ENCODE results near the gene SPAG16. TPM values are rescaled to one million over a fixed set of nuclear protein-coding genes. Genes with fewer than 3 reads are reported as not detected.

Gene SPAG16
- polyA plus RNA-seq, 1 of the 3 experiments (the other 2 are of a cell fraction): 29.5 TPM

GRCh38 chr2:213253162-213253561 is 31.1 kb upstream of the SPAG16 start:
- no peak overlapping the region for H3K4me2 ChIP-seq
- H3K9me3 ChIP-seq: no peaks in the 10 kb centered on the region
- H3K9me2 ChIP-seq: no peaks in the 10 kb centered on the region
- H3F3A ChIP-seq (replicated peaks; ENCODE audit: insufficient read depth): no peaks in the 10 kb centered on the region
- WGBS (ENCODE audit: low lambda C conversion rate): 80% methylated on average over 4 of the region's 4 CpGs
- no peak overlapping the region for H3K27ac ChIP-seq (ENCODE audit: low read depth in 2 of 2, low read length in 1 of 2)
- ChIA-PET CTCF (interaction anchor here (1.8 kb wide), 1 partner anchor 681 kb away, joined by 6 read pairs; no protein-coding TSS in a partner anchor), POLR2A (no interaction called here)
- peaks cover 0 to 8% of the 10 kb centered on the region in 2 experiments; a peak in 2 of 4 replicates for H3K4me1 ChIP-seq (ENCODE audit: control insufficient read depth in 1 of 2, insufficient read depth in 2 of 2, low read depth in 1 of 2, low read length in 1 of 2)
- H3K4me3 ChIP-seq (ENCODE audit: low read depth in 2 of 2, low read length in 1 of 2): no peak overlapping the region
- H3K36me3 ChIP-seq (replicated peaks in 1 of 2; ENCODE audit: control insufficient read depth in 1 of 2, insufficient read depth in 2 of 2, low read length in 1 of 2): no peaks in the 10 kb centered on the region
- no peaks in the 10 kb centered on the region for H4K20me1 ChIP-seq (ENCODE audit: insufficient read depth)
- H3K9ac ChIP-seq: no peak overlapping the region
- DNase-seq: no peak
- TF ChIP-seq USF1 (IDR thresholded peaks at IDR 0.05; ENCODE audit: borderline replicate concordance, low read depth) (no peak), ELF1 (IDR thresholded peaks at IDR 0.05) (no peak), GATA2 (CRISPR knock-in tag; IDR thresholded peaks at IDR 0.05) (no peak), RCOR1 (IDR thresholded peaks at IDR 0.05; ENCODE audit: low read length) (no peak), MXI1 (IDR thresholded peaks at IDR 0.05; ENCODE audit: low read depth, low read length) (no peak), GABPA (IDR thresholded peaks at IDR 0.05; ENCODE audit: low read depth) (no peak), JUND (IDR thresholded peaks at IDR 0.05) (no peak), POLR2AphosphoS5 (IDR thresholded peaks at IDR 0.05; ENCODE audit: low read depth, low read length) (no peak), EZH2phosphoT487 (IDR thresholded peaks at IDR 0.05; ENCODE audit: borderline replicate concordance, low read depth) (no peak)
- TF ChIP-seq, protein P1, sequence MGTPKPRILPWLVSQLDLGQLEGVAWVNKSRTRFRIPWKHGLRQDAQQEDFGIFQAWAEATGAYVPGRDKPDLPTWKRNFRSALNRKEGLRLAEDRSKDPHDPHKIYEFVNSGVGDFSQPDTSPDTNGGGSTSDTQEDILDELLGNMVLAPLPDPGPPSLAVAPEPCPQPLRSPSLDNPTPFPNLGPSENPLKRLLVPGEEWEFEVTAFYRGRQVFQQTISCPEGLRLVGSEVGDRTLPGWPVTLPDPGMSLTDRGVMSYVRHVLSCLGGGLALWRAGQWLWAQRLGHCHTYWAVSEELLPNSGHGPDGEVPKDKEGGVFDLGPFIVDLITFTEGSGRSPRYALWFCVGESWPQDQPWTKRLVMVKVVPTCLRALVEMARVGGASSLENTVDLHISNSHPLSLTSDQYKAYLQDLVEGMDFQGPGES (IDR thresholded peaks at IDR 0.05; ENCODE audit: low read depth, low read length): no peak
- H3K79me2 ChIP-seq (ENCODE audit: insufficient read depth): no peaks in the 10 kb centered on the region
- H3K27me3 ChIP-seq (ENCODE audit: insufficient read depth): no peaks in the 10 kb centered on the region
- H2AFZ ChIP-seq (ENCODE audit: low read depth): no peak overlapping the region; the same call in 1 of the 2 replicates

DNA sequence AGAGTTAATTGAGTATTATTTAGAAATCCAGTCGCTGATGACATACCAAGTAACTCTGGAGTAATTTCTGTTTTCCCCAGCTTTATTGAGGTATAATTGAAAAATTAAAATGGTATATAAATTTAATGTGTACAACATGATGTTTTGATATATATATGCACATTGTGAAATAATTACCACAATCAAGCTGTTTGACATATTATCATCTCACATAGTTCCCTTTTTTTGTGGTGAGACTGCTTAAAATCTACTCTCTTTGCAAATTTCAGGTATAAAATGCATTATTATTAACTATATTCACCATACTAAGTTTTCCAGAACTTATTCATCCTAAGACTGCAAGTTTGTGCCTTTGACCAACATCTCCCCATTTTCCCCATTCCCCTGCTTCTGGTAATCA is 25.0 kb upstream of the SPAG16 start:
- Histone ChIP-seq H3K36me3 (replicated peaks in 1 of 2; ENCODE audit: control insufficient read depth in 1 of 2, insufficient read depth in 2 of 2, low read length in 1 of 2) (no peaks in the 10 kb centered on the region), H2AFZ (ENCODE audit: low read depth) (no peak overlapping the region), H4K20me1 (ENCODE audit: insufficient read depth) (no peaks in the 10 kb centered on the region), H3F3A (replicated peaks; ENCODE audit: insufficient read depth) (no peaks in the 10 kb centered on the region), H3K9me3 (no peaks in the 10 kb centered on the region), H3K79me2 (ENCODE audit: insufficient read depth) (no peaks in the 10 kb centered on the region), H3K9me2 (no peaks in the 10 kb centered on the region), H3K27me3 (ENCODE audit: insufficient read depth) (no peaks in the 10 kb centered on the region), H3K4me1 (ENCODE audit: control insufficient read depth in 1 of 2, insufficient read depth in 2 of 2, low read depth in 1 of 2, low read length in 1 of 2) (peaks cover 0 to 2% of the 10 kb centered on the region in 2 experiments; a peak in 2 of 4 replicates), H3K27ac (ENCODE audit: low read depth in 2 of 2, low read length in 1 of 2) (no peak overlapping the region), H3K4me2 (no peak overlapping the region), H3K4me3 (ENCODE audit: low read depth in 2 of 2, low read length in 1 of 2) (no peak overlapping the region), H3K9ac (no peak overlapping the region)
- ChIA-PET CTCF (interaction anchor here (1.4 kb wide), 1 partner anchor 12 kb away, joined by 3 read pairs; no protein-coding TSS in a partner anchor), POLR2A (no interaction called here)
- DNase-seq: no peak
- 91% methylated on average over 1 of the region's 1 CpG for WGBS (ENCODE audit: low lambda C conversion rate)
- TF ChIP-seq SIN3A (IDR thresholded peaks at IDR 0.05; ENCODE audit: borderline replicate concordance, low read depth, low read length) (no peak), NFIC (IDR thresholded peaks at IDR 0.05; ENCODE audit: borderline replicate concordance) (no peak), EP300 (IDR thresholded peaks at IDR 0.05; ENCODE audit: borderline replicate concordance in 1 of 2, low read depth in 1 of 2, low read length in 1 of 2) (no peak), RCOR1 (IDR thresholded peaks at IDR 0.05; ENCODE audit: low read length) (no peak), GABPA (IDR thresholded peaks at IDR 0.05; ENCODE audit: low read depth) (no peak), TCF12 (IDR thresholded peaks at IDR 0.05) (no peak), MAX (IDR thresholded peaks at IDR 0.05; ENCODE audit: low read depth) (no peak), GATA2 (CRISPR knock-in tag; IDR thresholded peaks at IDR 0.05) (no peak), FOXM1 (IDR thresholded peaks at IDR 0.05; ENCODE audit: low read depth) (no peak), FOXJ3 (CRISPR knock-in tag; IDR thresholded peaks at IDR 0.05) (no peak), RXRA (IDR thresholded peaks at IDR 0.05; ENCODE audit: borderline replicate concordance, low read depth) (no peak), MEF2A (IDR thresholded peaks at IDR 0.05; ENCODE audit: borderline replicate concordance, low read depth) (no peak), RFX5 (IDR thresholded peaks at IDR 0.05; ENCODE audit: low read length) (no peak), FOSL2 (IDR thresholded peaks at IDR 0.05; ENCODE audit: borderline replicate concordance, low read depth) (no peak), PBX3 (IDR thresholded peaks at IDR 0.05) (no peak), CHD2 (IDR thresholded peaks at IDR 0.05; ENCODE audit: low read length, partially characterized antibody) (no peak), EZH2phosphoT487 (IDR thresholded peaks at IDR 0.05; ENCODE audit: borderline replicate concordance, low read depth) (no peak), JUND (IDR thresholded peaks at IDR 0.05) (no peak)
- TF ChIP-seq, protein P2, sequence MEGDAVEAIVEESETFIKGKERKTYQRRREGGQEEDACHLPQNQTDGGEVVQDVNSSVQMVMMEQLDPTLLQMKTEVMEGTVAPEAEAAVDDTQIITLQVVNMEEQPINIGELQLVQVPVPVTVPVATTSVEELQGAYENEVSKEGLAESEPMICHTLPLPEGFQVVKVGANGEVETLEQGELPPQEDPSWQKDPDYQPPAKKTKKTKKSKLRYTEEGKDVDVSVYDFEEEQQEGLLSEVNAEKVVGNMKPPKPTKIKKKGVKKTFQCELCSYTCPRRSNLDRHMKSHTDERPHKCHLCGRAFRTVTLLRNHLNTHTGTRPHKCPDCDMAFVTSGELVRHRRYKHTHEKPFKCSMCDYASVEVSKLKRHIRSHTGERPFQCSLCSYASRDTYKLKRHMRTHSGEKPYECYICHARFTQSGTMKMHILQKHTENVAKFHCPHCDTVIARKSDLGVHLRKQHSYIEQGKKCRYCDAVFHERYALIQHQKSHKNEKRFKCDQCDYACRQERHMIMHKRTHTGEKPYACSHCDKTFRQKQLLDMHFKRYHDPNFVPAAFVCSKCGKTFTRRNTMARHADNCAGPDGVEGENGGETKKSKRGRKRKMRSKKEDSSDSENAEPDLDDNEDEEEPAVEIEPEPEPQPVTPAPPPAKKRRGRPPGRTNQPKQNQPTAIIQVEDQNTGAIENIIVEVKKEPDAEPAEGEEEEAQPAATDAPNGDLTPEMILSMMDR (IDR thresholded peaks at IDR 0.05): no peak
